NT2/D1 (cell line): ENCODE data around the gene ABHD3.

Experiments used
- YY1 ChIP-seq: IDR thresholded peaks from 2 replicates; pipeline ENCODE4 v1.6.1; 2011; ENCODE audit not compliant: insufficient read length, insufficient read depth
- ZNF274 ChIP-seq: IDR thresholded peaks from 2 replicates; pipeline ENCODE4 v1.6.1; 2011; ENCODE audit warnings: mild to moderate bottlenecking, low read depth, low read length

DNA sequence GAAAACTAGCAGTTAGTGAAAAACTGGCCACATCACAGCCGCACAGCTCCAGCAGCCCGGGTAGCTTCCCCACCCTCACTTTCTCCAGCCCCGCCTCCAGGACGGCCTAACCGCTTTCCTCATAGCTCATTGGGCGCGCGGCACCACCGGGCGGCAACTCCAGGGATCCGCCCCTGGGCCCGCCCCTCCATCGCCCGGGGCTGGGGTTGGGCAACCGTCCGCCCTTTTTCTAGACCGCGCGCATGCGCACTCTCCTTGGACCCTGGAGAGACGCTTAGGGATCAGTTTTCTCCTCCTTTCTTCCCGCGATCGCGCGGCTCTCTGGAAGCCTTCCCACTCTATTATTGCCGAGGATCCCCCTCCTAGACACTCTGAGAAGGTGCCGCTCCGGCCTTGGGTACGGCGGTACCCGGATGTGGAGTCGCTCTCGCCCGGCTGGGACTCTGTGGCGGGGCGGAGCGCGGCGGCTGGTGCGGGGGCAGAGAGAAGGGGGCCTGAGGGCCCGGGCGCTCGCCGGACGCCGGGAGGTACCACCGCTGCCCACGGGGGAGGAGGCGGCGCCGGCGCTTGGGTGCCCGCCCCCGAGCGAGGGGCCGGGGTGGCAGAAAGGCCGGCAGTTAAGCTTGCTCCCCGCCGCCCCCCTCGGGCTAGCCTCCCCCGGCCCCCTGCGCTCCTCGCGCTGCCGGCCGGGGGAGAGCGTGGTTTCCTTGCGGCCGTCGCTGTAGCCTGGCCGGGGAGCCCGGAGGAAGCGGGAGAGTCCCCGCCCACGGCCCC lies 36.2 kb upstream of the ABHD3 start, which contains the start of gene MIB1:
- no peak for TF ChIP-seq YY1
- TF ChIP-seq ZNF274: no peak
